BJ (cell line): ENCODE measurements around the gene TMEFF1. TPM values are rescaled to one million over a fixed set of nuclear protein-coding genes. Genes with fewer than 3 reads are reported as not detected.
A peak's percentile ranks its signal among the peaks of the same experiment; 100 is the strongest.

ENCODE experiments used
- CTCF ChIA-PET: fragments of 350-600 bp; formaldehyde crosslinking; extraction: SDS; loops from one replicate; lab custom pipeline; 2021; ENCODE audit warnings: antibody characterized with exemption, inconsistent platforms; lab: Yijun Ruan, JAX
- POLR2A ChIA-PET: fragments of 300-600 bp; sonication (Branson Sonifier 250); formaldehyde crosslinking; extraction: SDS; loops from one replicate; lab custom pipeline; 2021; ENCODE audit warnings: antibody characterized with exemption; lab: Charles Lee
- DNase-seq: peaks from one replicate; pipeline ENCODE4 v3.0.0-alpha.2; 2011; ENCODE audit warnings: low read depth
- H3K27me3 ChIP-seq: 2 replicates; pipeline ENCODE4 v1.6.0; 2011; ENCODE audit warnings: low read length; ENCODE audit not compliant: control insufficient read depth, insufficient read depth
- H3K36me3 ChIP-seq: 2 replicates; pipeline ENCODE4 v1.5.1; 2011; ENCODE audit warnings: low read length; ENCODE audit not compliant: control insufficient read depth, insufficient read depth
- H3K4me3 ChIP-seq: 2 replicates; pipeline ENCODE4 v1.5.1; 2011; ENCODE audit warnings: low read depth, mild to moderate bottlenecking, control low read depth, low read length
- CTCF ChIP-seq: IDR thresholded peaks from 2 replicates; pipeline ENCODE4 v1.5.1; 2011; ENCODE audit warnings: low read depth, mild to moderate bottlenecking, control low read depth, inconsistent platforms, low read length, moderate library complexity; ENCODE audit not compliant: insufficient read depth
- polyA plus RNA-seq: library from polyadenylated mRNA; depleted of rRNA; stranded (reverse); fragments of >200 nt; gene quantifications from 2 replicates; pipeline ENCODE4 v1.2.3, GENCODE V29; 2011

TMEFF1 gene
- polyA plus RNA-seq, 1 experiment, result 0.10 TPM

GRCh38 chr9:100427366-100428263 lies 45.3 kb upstream of the TMEFF1 start:
- Histone ChIP-seq H3K27me3 (no peaks in the 10 kb centered on the region), H3K36me3 (no peaks in the 10 kb centered on the region), H3K4me3 (peak overlapping the region; percentile 56)
- ChIA-PET POLR2A (no interaction called here), CTCF (interaction anchor here (1.3 to 2.4 kb wide), 4 partner anchors 10 to 78 kb away, joined by 3 to 14 read pairs (median 4); no protein-coding TSS in a partner anchor)
- DNase-seq, result no peak
- TF ChIP-seq CTCF, result no peak

GRCh38 chr9:100428871-100429654 lies 43.9 kb upstream of the TMEFF1 start:
- peak; percentile 98 for DNase-seq
- POLR2A ChIA-PET, result interaction anchor here (0.6 kb wide), 2 partner anchors 618 to 1926 kb away, joined by 3 to 6 read pairs; no protein-coding TSS in a partner anchor
- no peaks in the 10 kb centered on the region for H3K27me3 ChIP-seq
- TF ChIP-seq CTCF, result no peak
- CTCF ChIA-PET, result interaction anchor here (0.6 to 2.1 kb wide), 5 partner anchors 8 to 167 kb away, joined by 3 to 9 read pairs (median 4); partner anchors contain the start of gene TEX10
- peak overlapping the region; percentile 56 for H3K4me3 ChIP-seq
- H3K36me3 ChIP-seq, result no peaks in the 10 kb centered on the region

- DNase-seq, result no peak
- Histone ChIP-seq H3K27me3 (no peaks in the 10 kb centered on the region), H3K4me3 (no peak overlapping the region), H3K36me3 (no peaks in the 10 kb centered on the region)
- ChIA-PET CTCF (interaction anchor here (0.7 to 2.1 kb wide), 2 partner anchors 7 to 1119 kb away, joined by 3 to 9 read pairs; no protein-coding TSS in a partner anchor), POLR2A (no interaction called here)
- no peak for TF ChIP-seq CTCF
Observed at GRCh38 chr9:100430286-100430940, 42.5 kb upstream of the TMEFF1 start.

GRCh38 chr9:100431886-100432285 lies 41.1 kb upstream of the TMEFF1 start:
- POLR2A ChIA-PET, result interaction anchor here (0.6 kb wide), 1 partner anchor 14 kb away, joined by 16 read pairs; no protein-coding TSS in a partner anchor
- no peak for DNase-seq

More at GRCh38 chr9:100431886-100432285, 41.1 kb upstream of the TMEFF1 start:
- Histone ChIP-seq H3K4me3 (no peak overlapping the region), H3K36me3 (no peaks in the 10 kb centered on the region), H3K27me3 (no peaks in the 10 kb centered on the region)
- CTCF ChIA-PET, result interaction anchor here (1.0 kb wide), 1 partner anchor 9 kb away, joined by 5 read pairs; no protein-coding TSS in a partner anchor
- no peak for TF ChIP-seq CTCF
